HG03442 (cell line): Measurements from ENCODE around the gene EYA2.

Experiments used
- ATAC-seq: cut with Tn5 transposase; IDR thresholded peaks from one replicate; pipeline ENCODE4 v1.9.1; 2021; ENCODE audit warnings: mild to moderate bottlenecking, moderate library complexity; ENCODE audit not compliant: unreplicated experiment

Gene EYA2

GRCh38 chr20:46977204-46977603, 82.6 kb downstream of the EYA2 start:
- ATAC-seq, result no peak

- ATAC-seq, result no peak
Observed at GRCh38 chr20:46977909-46978588, 83.4 kb downstream of the EYA2 start.

GRCh38 chr20:46978951-46979491, 84.4 kb downstream of the EYA2 start:
- ATAC-seq, result no peak

- no peak for ATAC-seq
Observed at GRCh38 chr20:46979603-46980241, 85.1 kb downstream of the EYA2 start.

- no peak for ATAC-seq
Observed at GRCh38 chr20:46981184-46981583, 86.5 kb downstream of the EYA2 start.

GRCh38 chr20:46983466-46983865, 88.8 kb downstream of the EYA2 start:
- ATAC-seq, result no peak

- no peak for ATAC-seq
Observed at GRCh38 chr20:46984405-46984804, 89.8 kb downstream of the EYA2 start.

- no peak for ATAC-seq
Observed at GRCh38 chr20:46985250-46985649, 90.6 kb downstream of the EYA2 start.

GRCh38 chr20:46985671-46986070, 91.0 kb downstream of the EYA2 start:
- ATAC-seq, result no peak

- ATAC-seq, result no peak
Observed at GRCh38 chr20:46987001-46987400, 92.4 kb downstream of the EYA2 start.

- no peak for ATAC-seq
Observed at GRCh38 chr20:46990017-46990595, 95.5 kb downstream of the EYA2 start.

- no peak for ATAC-seq
Observed at GRCh38 chr20:46990596-46991104, 96.0 kb downstream of the EYA2 start.

GRCh38 chr20:46991168-46991567, 96.5 kb downstream of the EYA2 start:
- ATAC-seq, result no peak

GRCh38 chr20:46991880-46992639, 97.4 kb downstream of the EYA2 start:
- no peak for ATAC-seq

GRCh38 chr20:46992640-46993035, 98.0 kb downstream of the EYA2 start:
- no peak for ATAC-seq

- no peak for ATAC-seq
Observed at GRCh38 chr20:46993465-46994095, 98.9 kb downstream of the EYA2 start.

GRCh38 chr20:46994341-46994740, 99.7 kb downstream of the EYA2 start:
- peak; percentile 91 for ATAC-seq

- no peak for ATAC-seq
Observed at GRCh38 chr20:46995561-46996142, 101.0 kb downstream of the EYA2 start.

GRCh38 chr20:46997187-46997586, 102.5 kb downstream of the EYA2 start:
- ATAC-seq, result no peak

GRCh38 chr20:46998477-46999240, 104.0 kb downstream of the EYA2 start:
- ATAC-seq, result no peak
